Uterus (tissue), 4 donors: ENCODE results near the gene GNGT1. TPM values are rescaled to one million over a fixed set of nuclear protein-coding genes. Genes with fewer than 3 reads are reported as not detected.
"Not testable (repeated sequence)": the region's sequence is repeated elsewhere in the genome, so short reads cannot be mapped to it uniquely, and the experiment has no call there.

Experiments
- DNase-seq, 2 donors: peaks; one replicate each; pipeline ENCODE4 v3.0.0-alpha.2; 2019 to 2020
- H3K27ac ChIP-seq, 2 donors: fragments of 200-600 bp; sonication (generic); 1 replicate in 1 of 2; 2 replicates in 1 of 2; pipeline ENCODE4 v1.5.1; 2016 to 2018
- H3K27me3 ChIP-seq, 2 donors: fragments of 200-600 bp; sonication (generic); one replicate each; pipeline ENCODE4 v1.5.1; 2018 to 2019; ENCODE audit warnings: control low read depth in 1 of 2
- H3K36me3 ChIP-seq, 2 donors: fragments of 200-600 bp; sonication (generic); one replicate each; pipeline ENCODE4 v1.5.1; 2019; ENCODE audit warnings: control low read depth in 1 of 2
- H3K4me1 ChIP-seq, 2 donors: fragments of 200-600 bp; sonication (generic); one replicate each; pipeline ENCODE4 v1.5.1; 2018 to 2019; ENCODE audit warnings: control low read depth in 1 of 2
- H3K4me3 ChIP-seq, 2 donors: fragments of 200-600 bp; sonication (generic); 1 replicate in 1 of 2; 2 replicates in 1 of 2; pipeline ENCODE4 v1.5.1; 2018 to 2019; ENCODE audit warnings: mild to moderate bottlenecking in 1 of 2
- H3K9me3 ChIP-seq, 2 donors: fragments of 200-600 bp; sonication (generic); one replicate each; pipeline ENCODE4 v1.5.1; 2019; ENCODE audit warnings: control low read depth in 1 of 2
- POLR2A ChIP-seq, 2 donors: fragments of 450-650 bp; IDR thresholded peaks; one replicate each; pipeline ENCODE4 v1.6.1; 2016; ENCODE audit warnings: antibody characterized with exemption in 2 of 2, mild to moderate bottlenecking in 1 of 2, moderate library complexity in 1 of 2
- intact Hi-C: fragments of 100-400 bp; cut with DNase I; formaldehyde crosslinking; loops from one replicate; pipeline ENCODE4 v1.15.1; 2023; ENCODE audit warnings: low total_unique reads
- total RNA-seq, 4 donors: library from RNA; depleted of rRNA in 3 of 4; stranded (reverse); fragments of >200 nt in 3 of 4; gene quantifications; one replicate each; pipeline versions ENCODE4 v1.1.0 to v1.2.4, GENCODE V29; 2014 to 2023
- TF ChIP-seq, protein P1 (sequence below), 4 experiments: fragments of 200-600 bp in 2 of 4; fragments of 450-650 bp in 2 of 4; sonication (generic) in 2 of 4; IDR thresholded peaks; one replicate each; pipeline ENCODE4 v1.5.1; 2016 to 2019; ENCODE audit warnings: antibody characterized with exemption in 4 of 4, mild to moderate bottlenecking in 2 of 4, moderate library complexity in 1 of 4
- donor health status: DM: yes; HTN: yes; CAD: no.

GNGT1 gene
- total RNA-seq, 4 donors from 2014 or later: not detected

GRCh38 chr7:93914581-93915066 is 8.3 kb downstream of the GNGT1 start:
- H3K36me3 ChIP-seq: no peaks in the 10 kb centered on the region
- H3K9me3 ChIP-seq: no peaks in the 10 kb centered on the region
- H3K27me3 ChIP-seq: no peaks in the 10 kb centered on the region
- H3K4me1 ChIP-seq: peaks cover 0 to 8% of the 10 kb centered on the region in 2 donors
- DNase-seq: no peak
- peak overlapping the region; percentile 64 to 78 for H3K27ac ChIP-seq
- intact Hi-C loops: no loop called here
- H3K4me3 ChIP-seq: no peak overlapping the region
- TF ChIP-seq POLR2A (IDR thresholded peaks at IDR 0.05): no peak
- TF ChIP-seq, protein P1, sequence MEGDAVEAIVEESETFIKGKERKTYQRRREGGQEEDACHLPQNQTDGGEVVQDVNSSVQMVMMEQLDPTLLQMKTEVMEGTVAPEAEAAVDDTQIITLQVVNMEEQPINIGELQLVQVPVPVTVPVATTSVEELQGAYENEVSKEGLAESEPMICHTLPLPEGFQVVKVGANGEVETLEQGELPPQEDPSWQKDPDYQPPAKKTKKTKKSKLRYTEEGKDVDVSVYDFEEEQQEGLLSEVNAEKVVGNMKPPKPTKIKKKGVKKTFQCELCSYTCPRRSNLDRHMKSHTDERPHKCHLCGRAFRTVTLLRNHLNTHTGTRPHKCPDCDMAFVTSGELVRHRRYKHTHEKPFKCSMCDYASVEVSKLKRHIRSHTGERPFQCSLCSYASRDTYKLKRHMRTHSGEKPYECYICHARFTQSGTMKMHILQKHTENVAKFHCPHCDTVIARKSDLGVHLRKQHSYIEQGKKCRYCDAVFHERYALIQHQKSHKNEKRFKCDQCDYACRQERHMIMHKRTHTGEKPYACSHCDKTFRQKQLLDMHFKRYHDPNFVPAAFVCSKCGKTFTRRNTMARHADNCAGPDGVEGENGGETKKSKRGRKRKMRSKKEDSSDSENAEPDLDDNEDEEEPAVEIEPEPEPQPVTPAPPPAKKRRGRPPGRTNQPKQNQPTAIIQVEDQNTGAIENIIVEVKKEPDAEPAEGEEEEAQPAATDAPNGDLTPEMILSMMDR (IDR thresholded peaks at IDR 0.05): no peak

DNA sequence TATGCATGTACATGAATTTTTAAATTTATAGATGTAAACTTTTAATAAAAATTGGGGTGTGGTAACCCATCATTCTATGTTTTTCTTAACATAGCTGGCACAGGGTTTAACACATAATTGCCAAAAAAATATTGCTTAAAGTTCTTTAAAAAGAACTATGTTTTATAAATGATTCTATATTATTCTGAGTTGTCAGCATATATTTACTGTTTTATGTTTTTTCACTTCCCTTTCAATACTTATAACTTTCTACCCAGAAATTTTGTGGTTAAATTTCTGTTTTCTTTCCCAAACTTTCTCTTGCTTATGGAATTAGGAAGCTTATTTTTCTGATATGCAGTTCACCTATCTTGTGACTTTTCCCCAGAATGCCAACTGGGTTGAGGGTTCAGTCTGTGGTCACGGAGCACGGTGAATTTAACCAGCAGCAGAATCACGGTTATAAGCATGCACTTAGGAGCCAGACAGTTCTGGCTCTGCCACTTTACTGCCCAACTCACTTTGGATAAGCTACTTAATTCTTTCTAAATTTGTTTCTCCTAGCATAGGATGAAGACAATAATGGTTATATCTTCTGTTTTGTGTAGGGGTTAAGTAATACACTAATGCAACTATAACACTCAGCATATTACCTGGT is 9.0 kb downstream of the GNGT1 start:
- H3K4me1 ChIP-seq, H3K9me3 ChIP-seq, H3K27me3 ChIP-seq, DNase-seq, H3K36me3 ChIP-seq, intact Hi-C loops, H3K4me3 ChIP-seq: not testable (repeated sequence)
- H3K27ac ChIP-seq: peak overlapping the region; percentile 64 to 78

DNA sequence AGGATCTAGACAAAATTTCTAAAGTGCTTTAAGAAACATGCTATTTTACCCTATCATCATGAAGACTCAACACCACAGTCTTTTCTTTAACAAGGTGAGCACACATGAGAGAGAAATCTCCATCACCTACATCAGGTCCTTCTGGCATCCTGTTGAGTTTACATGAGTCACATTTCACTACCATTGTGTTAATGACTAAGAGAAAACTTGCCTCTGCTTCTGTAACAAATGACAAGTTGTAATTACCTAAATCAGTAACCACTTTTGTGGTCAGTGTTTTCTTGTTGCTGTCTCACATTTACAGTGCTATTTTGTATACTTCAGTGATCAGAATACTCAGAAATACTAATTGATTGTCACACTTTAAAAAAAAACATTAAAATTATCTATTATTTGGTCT is 9.5 kb downstream of the GNGT1 start:
- intact Hi-C loops: not testable (repeated sequence)

DNA sequence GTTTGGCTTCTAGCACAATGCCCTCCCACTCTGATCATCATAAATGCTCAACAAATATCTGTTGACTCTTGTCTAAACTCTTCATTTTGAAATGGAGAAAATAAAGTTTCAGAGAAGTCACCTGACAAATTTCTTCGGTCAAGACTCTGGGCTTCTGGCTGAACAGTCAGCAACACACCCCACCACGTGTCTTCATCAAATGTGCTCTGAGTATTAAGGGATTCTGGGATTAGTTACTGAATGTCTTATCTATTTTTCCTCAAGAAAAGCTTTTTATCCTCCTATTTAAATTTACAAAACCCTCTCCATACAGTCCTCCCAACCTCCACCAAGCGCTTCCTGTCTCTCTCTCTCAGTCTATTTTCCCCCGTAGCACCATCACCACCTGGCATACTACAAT is 9.9 kb downstream of the GNGT1 start:
- H3K4me3 ChIP-seq, intact Hi-C loops, H3K4me1 ChIP-seq, H3K27me3 ChIP-seq, H3K9me3 ChIP-seq, DNase-seq, H3K36me3 ChIP-seq: not testable (repeated sequence)
- peak overlapping the region; percentile 64 to 78 for H3K27ac ChIP-seq

More for the DNA sequence above, 9.5 kb downstream of the GNGT1 start:
- DNase-seq, H3K4me1 ChIP-seq, H3K9me3 ChIP-seq, H3K27me3 ChIP-seq, H3K4me3 ChIP-seq, H3K36me3 ChIP-seq: not testable (repeated sequence)
- H3K27ac ChIP-seq: peak overlapping the region; percentile 64 to 78

GRCh38 chr7:93920496-93921182 is 14.3 kb downstream of the GNGT1 start:
- Histone ChIP-seq H3K36me3 (no peaks in the 10 kb centered on the region), H3K27me3 (no peaks in the 10 kb centered on the region), H3K9me3 (no peaks in the 10 kb centered on the region), H3K4me3 (peak overlapping the region; percentile 76 to 81), H3K4me1 (no peaks in the 10 kb centered on the region), H3K27ac (peak overlapping the region; percentile 98)
- intact Hi-C loops: no loop called here
- TF ChIP-seq POLR2A (IDR thresholded peaks at IDR 0.05): no peak
- TF ChIP-seq, protein P1 (IDR thresholded peaks at IDR 0.05): no peak
- no peak for DNase-seq

GRCh38 chr7:93921186-93921585 is 14.8 kb downstream of the GNGT1 start:
- no peak for DNase-seq
- TF ChIP-seq POLR2A (IDR thresholded peaks at IDR 0.05): no peak
- TF ChIP-seq, protein P1 (IDR thresholded peaks at IDR 0.05): no peak
- Histone ChIP-seq H3K9me3 (no peaks in the 10 kb centered on the region), H3K4me1 (no peaks in the 10 kb centered on the region), H3K36me3 (no peaks in the 10 kb centered on the region), H3K27ac (peak overlapping the region; percentile 98), H3K4me3 (peak overlapping the region; percentile 76 to 81), H3K27me3 (no peaks in the 10 kb centered on the region)
- intact Hi-C loops: no loop called here
